H4 (cell line): ENCODE measurements around the gene HOOK2. TPM values are rescaled to one million over a fixed set of nuclear protein-coding genes. Genes with fewer than 3 reads are reported as not detected.
A peak's percentile ranks its signal among the peaks of the same experiment; 100 is the strongest.

Experiments
- DNase-seq: peaks from one replicate; pipeline ENCODE4 v3.0.0-alpha.2; 2015; ENCODE audit warnings: low spot score
- total RNA-seq: library from RNA; depleted of rRNA; stranded (reverse); fragments of >200 nt; shearing (Covaris generic); gene quantifications from 2 replicates; pipeline ENCODE4 v1.2.3, GENCODE V29; 2014

HOOK2 gene
- total RNA-seq, 1 experiment from 2014 or later, result 8.6 TPM

- DNase-seq, result no peak
Measured at GRCh38 chr19:12794196-12794941, 19.0 kb upstream of the HOOK2 start.

- peak; percentile 85 for DNase-seq
Measured at GRCh38 chr19:12793290-12794195, 18.2 kb upstream of the HOOK2 start.

GRCh38 chr19:12792853-12793289, 17.5 kb upstream of the HOOK2 start:
- no peak for DNase-seq

GRCh38 chr19:12792051-12792852, 16.9 kb upstream of the HOOK2 start:
- no peak for DNase-seq

- DNase-seq, result peak; percentile 96
Measured at GRCh38 chr19:12791345-12792050, 16.1 kb upstream of the HOOK2 start, which contains the start of gene JUNB. JUNB (plus strand) TSS chr19:12791486; CDS start chr19:12791772, 286 bp downstream.

- no peak for DNase-seq
Measured at GRCh38 chr19:12790628-12791344, 15.4 kb upstream of the HOOK2 start.

GRCh38 chr19:12789904-12790619, 14.7 kb upstream of the HOOK2 start:
- peak; percentile 94 for DNase-seq

GRCh38 chr19:12789098-12789903, 13.9 kb upstream of the HOOK2 start:
- DNase-seq, result no peak

GRCh38 chr19:12788682-12789097, 13.3 kb upstream of the HOOK2 start:
- DNase-seq, result peak; percentile 69

- no peak for DNase-seq
Measured at GRCh38 chr19:12788042-12788681, 12.8 kb upstream of the HOOK2 start.

- DNase-seq, result no peak
Measured at GRCh38 chr19:12787458-12787857, 12.1 kb upstream of the HOOK2 start.

GRCh38 chr19:12786952-12787351, 11.6 kb upstream of the HOOK2 start:
- DNase-seq, result no peak

- no peak for DNase-seq
Measured at GRCh38 chr19:12786141-12786870, 11.0 kb upstream of the HOOK2 start.

- DNase-seq, result no peak
Measured at GRCh38 chr19:12785431-12786031, 10.2 kb upstream of the HOOK2 start.

GRCh38 chr19:12784871-12785430, 9.6 kb upstream of the HOOK2 start:
- no peak for DNase-seq

- DNase-seq, result no peak
Measured at GRCh38 chr19:12784394-12784870, 9.1 kb upstream of the HOOK2 start.
